Measurements from ENCODE around the gene CYBC1. TPM values are rescaled to one million over a fixed set of nuclear protein-coding genes. Genes with fewer than 3 reads are reported as not detected.
A peak's percentile ranks its signal among the peaks of the same experiment; 100 is the strongest.

The CYBC1 gene
- polyA plus RNA-seq, 3 donors, result 160 to 225 (median 217) TPM

DNA sequence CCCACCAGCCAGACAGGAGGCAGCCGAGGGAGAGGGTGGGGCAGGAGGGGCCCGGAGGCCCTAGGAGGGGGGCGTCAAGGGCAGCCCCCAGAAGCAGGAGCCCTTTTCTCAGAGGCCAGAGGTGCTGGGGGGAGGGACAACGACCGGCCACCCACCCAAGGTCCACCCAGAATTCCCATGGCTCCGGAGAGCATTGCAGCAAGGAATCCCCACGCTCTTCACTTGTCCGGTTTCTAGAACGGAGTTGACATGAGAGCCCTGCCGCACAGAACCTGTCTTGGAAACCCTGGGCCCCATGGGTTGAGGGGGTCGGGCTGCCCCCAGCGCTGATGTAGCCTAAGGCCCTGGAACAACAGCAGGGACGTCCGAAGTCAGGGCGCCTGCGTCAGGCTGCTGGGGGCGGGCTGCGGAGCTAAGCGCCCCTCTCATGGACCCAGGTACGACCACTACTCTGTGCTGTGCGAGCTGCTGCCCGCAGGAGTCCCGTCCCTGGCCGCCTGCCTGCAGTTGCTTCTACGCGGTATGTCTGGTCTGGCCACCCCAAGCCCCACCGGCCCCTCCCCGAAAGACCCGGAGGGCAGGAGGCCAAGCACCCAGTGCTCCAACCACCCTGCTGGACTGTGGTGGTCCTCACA lies 11.2 kb downstream of the CYBC1 start:
- H3K4me1 ChIP-seq (ENCODE audit: control insufficient read depth in 1 of 2, insufficient read depth in 2 of 2, low read length in 2 of 2), result peaks cover 32 to 36% of the 10 kb centered on the region in 2 donors
- no peak overlapping the region for H3K4me2 ChIP-seq (replicated peaks; ENCODE audit: extremely low read depth, low read length, poor library complexity, severe bottlenecking)
- intact Hi-C loops (cut with micrococcal nuclease), result no loop called here
- H3K9ac ChIP-seq (ENCODE audit: insufficient read depth, low read length, poor library complexity, severe bottlenecking), result peak overlapping the region; percentile 4
- peak overlapping the region in 1 of 7 donors; percentile 35 for H3K27ac Mint-ChIP-seq
- DNase-seq, result no peak
- H3K36me3 Mint-ChIP-seq, result peaks cover 22 to 36% of the 10 kb centered on the region in 2 donors
- peaks cover 51% of the 10 kb centered on the region for H4K20me1 ChIP-seq (ENCODE audit: insufficient read depth, low read length)
- no peak overlapping the region for H3K4me3 ChIP-seq (replicated peaks in 1 of 3; ENCODE audit: low read depth in 2 of 3, low read length in 3 of 3)
- no peaks in the 10 kb centered on the region for H3K27me3 Mint-ChIP-seq (ENCODE audit: low read depth in 3 of 3)
- H3K79me2 ChIP-seq (ENCODE audit: insufficient read depth, low read length), result peaks cover 10% of the 10 kb centered on the region
- H2AFZ ChIP-seq (ENCODE audit: insufficient read depth, low read depth, low read length, poor library complexity, severe bottlenecking), result no peak overlapping the region
- H3K27me3 ChIP-seq (ENCODE audit: control insufficient read depth in 2 of 2, insufficient read depth in 2 of 2, low read length in 2 of 2), result no peaks in the 10 kb centered on the region
- no peak overlapping the region for H3K27ac ChIP-seq (ENCODE audit: low read depth in 1 of 2, low read length in 2 of 2)
- H3K4me3 Mint-ChIP-seq, result no peak overlapping the region
- 96% methylated on average over 27 of the region's 29 CpGs for WGBS (ENCODE audit: insufficient coverage)
- peaks cover 28% of the 10 kb centered on the region for H3K4me1 Mint-ChIP-seq
- H3K36me3 ChIP-seq (replicated peaks in 1 of 2; ENCODE audit: control insufficient read depth in 1 of 2, insufficient read depth in 2 of 2, low read length in 2 of 2), result peaks cover 34 to 41% of the 10 kb centered on the region in 2 donors
- TF ChIP-seq CTCF (IDR thresholded peaks at IDR 0.05), result no peak
- no peaks in the 10 kb centered on the region for H3K9me3 ChIP-seq (replicated peaks in 1 of 2; ENCODE audit: control insufficient read depth in 1 of 2, insufficient read depth in 1 of 2, low read length in 2 of 2)
- no peaks in the 10 kb centered on the region for H3K9me3 Mint-ChIP-seq

DNA sequence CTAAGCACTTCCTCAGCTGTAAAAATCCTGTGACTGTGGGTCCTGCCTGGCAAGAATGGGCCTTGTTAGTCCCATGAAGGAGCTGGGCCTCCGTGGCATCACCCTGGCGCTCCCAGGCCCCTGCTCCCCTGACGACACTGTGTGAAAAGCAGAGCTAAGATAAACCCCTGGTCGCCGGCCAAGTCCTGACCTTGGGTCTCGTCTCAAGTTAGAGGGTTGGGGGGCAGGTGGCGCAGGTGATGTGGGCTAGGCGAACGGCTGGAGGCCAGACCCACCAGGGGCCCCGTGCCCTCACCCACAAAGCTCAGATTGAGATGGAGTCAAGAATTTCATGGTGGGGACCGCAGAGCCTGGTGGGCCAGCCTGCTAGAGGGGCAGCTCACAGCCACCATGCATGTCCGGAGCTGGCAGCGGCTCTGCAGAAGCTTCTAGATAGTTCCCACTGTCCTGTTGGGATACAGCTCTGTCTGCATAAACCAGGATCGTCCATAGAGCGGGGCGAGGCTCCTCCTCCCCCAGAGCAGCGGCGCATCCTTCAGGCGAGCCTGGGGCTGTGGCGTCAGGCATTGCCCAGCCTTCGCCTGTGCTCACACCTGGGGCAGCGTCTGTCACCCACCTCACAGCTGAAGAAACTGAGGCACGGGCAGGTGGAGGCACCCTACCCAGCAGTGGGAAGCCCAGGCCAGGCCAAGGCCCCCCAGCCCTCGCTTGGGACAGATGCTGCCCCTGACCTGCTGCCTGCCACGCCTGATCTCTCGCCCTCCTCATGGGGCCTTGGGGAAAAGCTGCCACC lies 12.0 kb downstream of the CYBC1 start:
- intact Hi-C loops (cut with micrococcal nuclease), result no loop called here
- Histone ChIP-seq H3K4me1 (ENCODE audit: control insufficient read depth in 1 of 2, insufficient read depth in 2 of 2, low read length in 2 of 2) (peaks cover 34 to 40% of the 10 kb centered on the region in 2 donors), H3K79me2 (ENCODE audit: insufficient read depth, low read length) (peaks cover 7% of the 10 kb centered on the region), H3K27ac (ENCODE audit: low read depth in 1 of 2, low read length in 2 of 2) (no peak overlapping the region), H3K36me3 (replicated peaks in 1 of 2; ENCODE audit: control insufficient read depth in 1 of 2, insufficient read depth in 2 of 2, low read length in 2 of 2) (peaks cover 27 to 34% of the 10 kb centered on the region in 2 donors), H4K20me1 (ENCODE audit: insufficient read depth, low read length) (peaks cover 44% of the 10 kb centered on the region), H3K9me3 (replicated peaks in 1 of 2; ENCODE audit: control insufficient read depth in 1 of 2, insufficient read depth in 1 of 2, low read length in 2 of 2) (no peaks in the 10 kb centered on the region), H3K4me2 (replicated peaks; ENCODE audit: extremely low read depth, low read length, poor library complexity, severe bottlenecking) (no peak overlapping the region), H3K9ac (ENCODE audit: insufficient read depth, low read length, poor library complexity, severe bottlenecking) (no peak overlapping the region), H3K4me3 (replicated peaks in 1 of 3; ENCODE audit: low read depth in 2 of 3, low read length in 3 of 3) (no peak overlapping the region), H3K27me3 (ENCODE audit: control insufficient read depth in 2 of 2, insufficient read depth in 2 of 2, low read length in 2 of 2) (no peaks in the 10 kb centered on the region), H2AFZ (ENCODE audit: insufficient read depth, low read depth, low read length, poor library complexity, severe bottlenecking) (no peak overlapping the region)
- peaks cover 21 to 35% of the 10 kb centered on the region in 2 donors for H3K36me3 Mint-ChIP-seq
- DNase-seq, result no peak
- TF ChIP-seq CTCF (IDR thresholded peaks at IDR 0.05), result no peak
- H3K4me3 Mint-ChIP-seq, result no peak overlapping the region
- peaks cover 29% of the 10 kb centered on the region for H3K4me1 Mint-ChIP-seq
- 97% methylated on average over 19 of the region's 26 CpGs for WGBS (ENCODE audit: insufficient coverage)
- H3K9me3 Mint-ChIP-seq, result no peaks in the 10 kb centered on the region
- no peaks in the 10 kb centered on the region for H3K27me3 Mint-ChIP-seq (ENCODE audit: low read depth in 3 of 3)
- no peak overlapping the region for H3K27ac Mint-ChIP-seq
